K562 (cell line): Measurements from ENCODE around the gene GABARAPL1. TPM values are rescaled to one million over a fixed set of nuclear protein-coding genes. Genes with fewer than 3 reads are reported as not detected.
A peak's percentile ranks its signal among the peaks of the same experiment; 100 is the strongest.

Source experiments
- ATAC-seq: fragments of 200-7000 bp; cut with Tn5 transposase; 3 replicates; pipeline ENCODE4 v1.9.1; 2020; ENCODE audit warnings: moderate library complexity
- BruUV-seq: library from RNA; stranded (reverse); fragments of 400-500 nt; replicated peaks from 2 replicates; lab custom pipeline; 2021; lab: Mats Ljungman, UMichigan
- CTCF ChIA-PET: fragments of 300-600 bp; formaldehyde crosslinking; extraction: SDS; loops from one replicate; lab custom pipeline; 2021; ENCODE audit warnings: low intra/inter-chr PET ratio; lab: Yijun Ruan, JAX
- POLR2A ChIA-PET: fragments of 300-600, 350-650 bp; sonication (Branson Sonifier 250); formaldehyde crosslinking; extraction: SDS; loops from one replicate; lab custom pipeline; 2021; ENCODE audit warnings: antibody characterized with exemption, inconsistent platforms; lab: Yijun Ruan, JAX
- DNase-seq, 4 experiments: peaks; one replicate each; pipeline versions ENCODE4 v3.0.0 to v3.0.0-alpha.2; 2011 to 2018; ENCODE audit warnings: low spot score in 3 of 4, mixed read lengths in 3 of 4; ENCODE audit errors: extremely low read depth in 1 of 4
- FAIRE-seq: peaks from 2 replicates; lab custom pipeline; 2011; peaks lifted over from hg19 to GRCh38; lab: Jason Lieb, UNC
- H2AFZ ChIP-seq: 2 replicates; pipeline ENCODE4 v1.6.0; 2011; ENCODE audit warnings: low read depth, low read length, control low read depth, inconsistent platforms
- H3K27ac ChIP-seq: fragments of 200-600 bp; 3 replicates; pipeline ENCODE4 v1.8.0; 2011; ENCODE audit warnings: low read depth, mild to moderate bottlenecking, control low read depth, inconsistent platforms, low read length, moderate library complexity, mixed read lengths; ENCODE audit errors: extremely low read depth
- H3K27me3 ChIP-seq, 2 experiments: fragments of 300-600 bp in 1 of 2; 2 replicates in 1 of 2; 3 replicates in 1 of 2; pipeline versions ENCODE4 v1.6.0 to v1.8.0; 2011; ENCODE audit warnings: inconsistent platforms in 2 of 2, low read length in 2 of 2, mild to moderate bottlenecking in 1 of 2, mixed read lengths in 1 of 2, moderate library complexity in 1 of 2; ENCODE audit not compliant: control insufficient read depth in 2 of 2, insufficient read depth in 2 of 2
- H3K36me3 ChIP-seq: fragments of 300-600 bp; 3 replicates; pipeline ENCODE4 v1.8.0; 2011; ENCODE audit warnings: mild to moderate bottlenecking, low read length, inconsistent platforms; ENCODE audit not compliant: control insufficient read depth, insufficient read depth
- H3K4me1 ChIP-seq, 2 experiments: fragments of 200-600 bp in 1 of 2; replicated peaks in 1 of 2; 2 replicates in 1 of 2; 3 replicates in 1 of 2; pipeline versions ENCODE4 v1.5.1 to v1.8.0; 2011; ENCODE audit warnings: inconsistent platforms in 2 of 2, low read length in 2 of 2, mild to moderate bottlenecking in 1 of 2, mixed read lengths in 1 of 2, moderate library complexity in 1 of 2; ENCODE audit not compliant: control insufficient read depth in 2 of 2, insufficient read depth in 2 of 2
- H3K4me2 ChIP-seq: 2 replicates; pipeline ENCODE4 v1.6.1; 2011; ENCODE audit warnings: low read length, control low read depth, inconsistent platforms, mixed read lengths; ENCODE audit not compliant: insufficient read depth
- H3K4me3 ChIP-seq: fragments of 200-600 bp; sonication (generic), shearing (Covaris generic); 2 replicates; pipeline ENCODE4 v1.5.1; 2016; ENCODE audit warnings: control low read depth, inconsistent platforms
- H3K79me2 ChIP-seq: fragments of 200-600 bp; 3 replicates; pipeline ENCODE4 v1.8.0; 2011; ENCODE audit warnings: low read length, inconsistent platforms; ENCODE audit not compliant: control insufficient read depth, insufficient read depth
- H3K9ac ChIP-seq, 2 experiments: 2 replicates each; pipeline versions ENCODE4 v1.6.0 to v1.6.1; 2011; ENCODE audit warnings: low read depth in 2 of 2, low read length in 2 of 2, control low read depth in 1 of 2, inconsistent platforms in 1 of 2, mild to moderate bottlenecking in 1 of 2, mixed read lengths in 1 of 2; ENCODE audit not compliant: insufficient read depth in 1 of 2
- H3K9me1 ChIP-seq: one replicate; pipeline ENCODE4 v1.6.0; 2011; ENCODE audit warnings: inconsistent platforms, mild to moderate bottlenecking, low read length, moderate library complexity; ENCODE audit not compliant: control insufficient read depth, insufficient read depth
- H3K9me3 ChIP-seq: replicated peaks from 2 replicates; pipeline ENCODE4 v1.5.1; 2011; ENCODE audit warnings: low read depth, low read length, inconsistent platforms; ENCODE audit not compliant: control insufficient read depth, insufficient read depth
- H4K20me1 ChIP-seq: replicated peaks from 2 replicates; pipeline ENCODE4 v1.6.1; 2011; ENCODE audit warnings: low read length, inconsistent platforms, mixed read lengths; ENCODE audit not compliant: control insufficient read depth, insufficient read depth
- ATF3 ChIP-seq, 2 experiments: fragments of 450-650 bp in 1 of 2; sonication (generic) in 1 of 2; formaldehyde crosslinking in 1 of 2; IDR thresholded peaks in 1 of 2; conservative IDR thresholded peaks in 1 of 2; 2 replicates each; pipeline versions ENCODE4 v1.6.1 to v1.8.1; 2016 to 2023; ENCODE audit warnings: mild to moderate bottlenecking in 2 of 2, moderate library complexity in 2 of 2, inconsistent platforms in 1 of 2, missing genetic modification reagents in 1 of 2
- BCOR ChIP-seq: fragments of 450-650 bp; IDR thresholded peaks from 2 replicates; pipeline ENCODE4 v1.6.1; 2016
- BHLHE40 ChIP-seq: IDR thresholded peaks from 2 replicates; pipeline ENCODE4 v1.6.1; 2011; ENCODE audit warnings: low read length, improper control_type of control experiment
- CXXC5 ChIP-seq: fragments of 250-450 bp; sonication (Bioruptor Pico); IDR thresholded peaks from 2 replicates; pipeline ENCODE4 v1.8.0; 2022; ENCODE audit warnings: inconsistent platforms, mild to moderate bottlenecking, moderate library complexity
- EP400 ChIP-seq: fragments of 450-650 bp; IDR thresholded peaks from 2 replicates; pipeline ENCODE4 v1.6.1; 2017; ENCODE audit warnings: antibody characterized with exemption, mild to moderate bottlenecking, moderate library complexity
- ESRRA ChIP-seq: fragments of 450-650 bp; IDR thresholded peaks from 2 replicates; pipeline ENCODE4 v1.6.1; 2014; ENCODE audit warnings: low read depth, mild to moderate bottlenecking, moderate library complexity, borderline replicate concordance
- FOXP4 ChIP-seq: sonication (generic); formaldehyde crosslinking; IDR thresholded peaks from 2 replicates; pipeline ENCODE4 v1.8.0; 2022; ENCODE audit warnings: mild to moderate bottlenecking, missing genetic modification reagents, borderline replicate concordance
- GABPB1 ChIP-seq: sonication (generic); formaldehyde crosslinking; IDR thresholded peaks from 2 replicates; pipeline ENCODE4 v1.8.0; 2022; ENCODE audit warnings: mild to moderate bottlenecking, missing genetic modification reagents
- KLF1 ChIP-seq: fragments of 450-650 bp; IDR thresholded peaks from 2 replicates; pipeline ENCODE4 v1.6.1; 2016; ENCODE audit warnings: missing genetic modification characterization, missing compliant biosample characterization
- LEF1 ChIP-seq: fragments of 450-650 bp; IDR thresholded peaks from 2 replicates; pipeline ENCODE4 v1.6.1; 2016; ENCODE audit warnings: mild to moderate bottlenecking
- NR2C1 ChIP-seq, 2 experiments: fragments of 450-650 bp; IDR thresholded peaks; 2 replicates each; pipeline ENCODE4 v1.6.1; 2017; ENCODE audit warnings: mild to moderate bottlenecking in 2 of 2, antibody characterized with exemption in 1 of 2, inconsistent platforms in 1 of 2, missing compliant biosample characterization in 1 of 2, missing genetic modification characterization in 1 of 2
- PHB2 ChIP-seq: fragments of 450-650 bp; IDR thresholded peaks from 2 replicates; pipeline ENCODE4 v1.6.1; 2017; ENCODE audit warnings: low read depth
- PRMT5 ChIP-seq: sonication (generic); formaldehyde crosslinking; IDR thresholded peaks from 2 replicates; pipeline ENCODE4 v1.5.0; 2020; ENCODE audit warnings: missing genetic modification reagents
- SOX6 ChIP-seq: fragments of 450-650 bp; IDR thresholded peaks from 2 replicates; pipeline ENCODE4 v1.6.1; 2014; ENCODE audit warnings: mild to moderate bottlenecking
- SP1 ChIP-seq: sonication (generic); formaldehyde crosslinking; IDR thresholded peaks from 2 replicates; pipeline ENCODE4 v1.8.1; 2022; ENCODE audit warnings: mild to moderate bottlenecking, missing genetic modification reagents
- SRSF3 ChIP-seq: fragments of 200-400 bp; formaldehyde crosslinking; IDR thresholded peaks from 2 replicates; pipeline ENCODE4 v1.6.1; 2016; ENCODE audit warnings: mild to moderate bottlenecking, low read length, moderate library complexity; ENCODE audit not compliant: insufficient read depth
- TCF7L2 ChIP-seq: fragments of 150-350 bp; IDR thresholded peaks from 2 replicates; pipeline ENCODE4 v1.6.1; 2016; ENCODE audit warnings: low read depth, mild to moderate bottlenecking, low read length, moderate library complexity
- ZC3H4 ChIP-seq: sonication (generic); formaldehyde crosslinking; IDR thresholded peaks from 2 replicates; pipeline ENCODE4 v1.9.0; 2021; ENCODE audit warnings: missing genetic modification reagents, borderline replicate concordance
- ZNF561 ChIP-seq: fragments of 450-650 bp; formaldehyde crosslinking; conservative IDR thresholded peaks from 2 replicates; pipeline ENCODE4 v1.4.0; 2020; ENCODE audit warnings: mild to moderate bottlenecking, moderate library complexity
- WGBS: fragments of 100-300 bp; shearing (Covaris generic); methylation state at CpG from one replicate; pipeline ENCODE4 v1.1.6; 2016; ENCODE audit warnings: low coverage, mixed read lengths; ENCODE audit not compliant: insufficient coverage; ENCODE audit errors: missing lambda C conversion rate; 5-methylcytosine and 5-hydroxymethylcytosine counted together
- in situ Hi-C: fragments of 300-500 bp; cut with MboI; formaldehyde crosslinking; loops from 4 replicates; pipeline ENCODE4 v1.15.0; 2018; ENCODE audit warnings: inconsistent platforms, mixed read lengths
- intact Hi-C: fragments of 100-400 bp; cut with micrococcal nuclease; formaldehyde crosslinking; loops from 2 replicates; pipeline ENCODE4 v1.14.2; 2022
- polyA plus RNA-seq, 8 experiments: library from polyadenylated mRNA; depleted of rRNA in 4 of 8; stranded (reverse) in 5 of 8; unstranded in 3 of 8; fragments of >200 nt; fragmentation: Nextera tagmentation in 2 of 8; fragmentation: Illumina TruSeq in 1 of 8; extraction: Ambion mirVana in 2 of 8; extraction: Trizol in 1 of 8; gene quantifications; 2 replicates each; pipeline versions ENCODE4 v1.2.1 to v1.2.3, GENCODE V29; 2011 to 2014; ENCODE audit warnings: inconsistent platforms in 1 of 8, missing spikeins in 1 of 8
- total RNA-seq, 7 experiments: library from RNA; depleted of rRNA in 6 of 7; stranded (reverse); fragments of >200 nt in 6 of 7; fragmentation: Illumina TruSeq in 2 of 7; extraction: Trizol in 2 of 7; gene quantifications; 2 replicates each; pipeline versions ENCODE4 v1.2.1 to v1.2.3, GENCODE V29; 2011 to 2021; ENCODE audit warnings: low replicate concordance in 1 of 7

GABARAPL1 gene
- total and polyA plus RNA-seq, 9 of the 15 experiments (the other 6 are each of a cell fraction or from before 2014, with no cell fraction given), result 2.3 to 15.9 (median 11.3) TPM

- Histone ChIP-seq H3K27ac (peak overlapping the region; percentile 88), H3K9ac (peak overlapping the region; percentile 85 to 91), H3K4me3 (peak overlapping the region; percentile 81), H3K9me1 (no peaks in the 10 kb centered on the region), H3K4me2 (peak overlapping the region; percentile 86), H3K36me3 (no peaks in the 10 kb centered on the region), H3K79me2 (peaks cover 18% of the 10 kb centered on the region), H3K9me3 (no peaks in the 10 kb centered on the region), H3K4me1 (peaks cover 12 to 22% of the 10 kb centered on the region in 2 experiments), H3K27me3 (no peaks in the 10 kb centered on the region), H2AFZ (peak overlapping the region; percentile 82), H4K20me1 (no peaks in the 10 kb centered on the region)
- in situ Hi-C loops, result no loop called here
- FAIRE-seq (peak; percentile 99), DNase-seq (peak; percentile 73 to 91 (median 76)), ATAC-seq (peak; percentile 91)
- POLR2A ChIA-PET, result interaction anchor here (0.6 to 1.5 kb wide), 4 partner anchors 11 to 510 kb away, joined by 3 to 6 read pairs (median 3); no protein-coding TSS in a partner anchor
- WGBS, result 1% methylated on average over 28 of the region's 40 CpGs
- intact Hi-C loops, result no loop called here
- CTCF ChIA-PET, result no interaction called here
- BruUV-seq, result no TSS peak
- TF ChIP-seq NR2C1 (IDR thresholded peaks at IDR 0.05), result no peak
- TF ChIP-seq NR2C1 (tag; IDR thresholded peaks at IDR 0.05), result no peak
- peak; percentile 56; the same call in 1 of the 2 replicates for TF ChIP-seq LEF1
- no peak for TF ChIP-seq ZNF561 (CRISPR knock-in tag)
- TF ChIP-seq SRSF3, result no peak
- TF ChIP-seq CXXC5, result peak; percentile 68; the same call in 1 of the 2 replicates
- peak; percentile 35 for TF ChIP-seq ATF3 (IDR thresholded peaks at IDR 0.05)
- TF ChIP-seq ATF3 (CRISPR knock-in tag; conservative IDR thresholded peaks at IDR 0.05), result peak; percentile 62; the same call in 1 of the 2 replicates
- peak; percentile 58 for TF ChIP-seq EP400
- no peak for TF ChIP-seq FOXP4 (CRISPR knock-in tag)
- peak; percentile 18; the same call in 1 of the 2 replicates for TF ChIP-seq GABPB1
- no peak for TF ChIP-seq PHB2
- TF ChIP-seq SP1 (CRISPR knock-in tag), result peak; percentile 70
- TF ChIP-seq SOX6, result peak; percentile 56
- no peak for TF ChIP-seq PRMT5 (CRISPR knock-in tag)
- TF ChIP-seq KLF1, result peak; percentile 61; the same call in 1 of the 2 replicates
- TF ChIP-seq ESRRA, result peak; percentile 93
- peak; percentile 30; the same call in 1 of the 2 replicates for TF ChIP-seq BCOR
- TF ChIP-seq TCF7L2, result no peak
- no peak for TF ChIP-seq ZC3H4 (CRISPR knock-in tag)
- peak; percentile 96 for TF ChIP-seq BHLHE40
Observed at GRCh38 chr12:10211940-10212738, 538 bp upstream of the GABARAPL1 start.
